HG03575 (cell line): Measurements from ENCODE around the gene GRPEL1.
"Not testable (repeated sequence)": the region's sequence is repeated elsewhere in the genome, so short reads cannot be mapped to it uniquely, and the experiment has no call there.

Source experiments
- ATAC-seq: cut with Tn5 transposase; IDR thresholded peaks from one replicate; pipeline ENCODE4 v1.9.1; 2021; ENCODE audit not compliant: unreplicated experiment, insufficient number of reproducible peaks, low FRiP score; ENCODE audit errors: extremely low read depth

GRPEL1 gene

GRCh38 chr4:7067452-7068278 is at the start of gene GRPEL1:
TSS of gene GRPEL1 (minus strand) at chr4:7068064. CDS start at chr4:7068032, 32 bp downstream.
- ATAC-seq = peak; percentile 79

GRCh38 chr4:7116705-7117104 is 48.8 kb upstream of the GRPEL1 start:
- no peak for ATAC-seq

DNA sequence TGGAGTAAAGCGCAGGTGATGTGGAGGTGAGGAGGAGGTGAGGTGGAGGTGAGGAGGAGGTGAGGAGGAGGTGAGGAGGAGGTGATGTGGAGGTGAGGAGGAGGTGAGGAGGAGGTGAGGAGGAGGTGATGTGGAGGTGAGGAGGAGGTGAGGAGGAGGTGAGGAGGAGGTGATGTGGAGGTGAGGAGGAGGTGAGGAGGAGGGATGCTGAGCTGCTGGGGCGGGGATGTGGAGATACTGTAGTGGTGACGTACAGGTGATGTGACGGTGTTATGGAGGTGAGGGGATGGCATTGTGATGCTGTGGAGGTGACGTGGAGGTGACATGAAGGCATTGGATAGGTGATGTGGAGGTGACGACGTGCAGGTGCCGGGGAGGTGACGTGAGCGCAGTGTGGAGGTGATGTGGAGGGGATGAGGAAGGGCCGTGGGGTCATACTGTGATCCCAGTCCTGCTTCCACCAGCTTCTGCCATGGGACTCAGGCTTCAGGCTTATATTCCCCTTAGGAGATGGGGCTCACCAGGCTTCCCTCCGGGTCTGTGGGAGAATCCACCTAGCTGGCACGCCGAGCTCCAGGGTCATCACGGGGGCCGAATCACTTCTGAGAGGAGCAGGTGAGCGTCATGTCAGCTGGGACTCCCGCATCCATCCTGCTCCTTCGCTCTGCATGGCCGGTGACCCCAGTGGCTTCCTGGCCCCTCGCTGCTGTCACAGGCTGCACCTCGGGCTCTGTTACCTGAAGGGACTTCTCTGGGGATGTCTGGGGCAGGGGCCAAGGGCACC is 47.9 kb upstream of the GRPEL1 start:
- ATAC-seq = no peak

- ATAC-seq = no peak
These were observed 44.8 kb upstream of the GRPEL1 start for GRCh38 chr4:7112656-7113055.

DNA sequence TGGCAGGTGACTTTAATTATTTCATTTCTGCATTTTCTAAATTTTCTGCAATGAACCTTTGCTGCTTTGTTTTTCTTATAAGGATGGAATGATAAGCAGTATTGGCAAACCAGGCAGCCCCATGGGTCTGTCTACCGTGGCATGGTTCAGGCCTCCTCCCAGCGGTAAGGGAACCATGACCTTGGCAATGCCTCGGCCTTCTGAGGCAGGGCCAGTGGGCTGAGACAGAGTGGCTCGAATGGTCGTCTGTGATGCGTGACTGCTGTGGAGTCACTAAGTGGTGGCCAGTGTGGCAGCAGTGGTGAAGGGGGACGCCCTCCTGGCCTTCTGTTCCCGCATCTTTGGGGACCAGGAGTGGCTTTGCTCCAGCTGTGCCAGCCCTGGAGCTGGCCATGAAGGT is 43.6 kb upstream of the GRPEL1 start:
- no peak for ATAC-seq

- ATAC-seq = no peak
These were observed 42.7 kb upstream of the GRPEL1 start for GRCh38 chr4:7110546-7110945.

DNA sequence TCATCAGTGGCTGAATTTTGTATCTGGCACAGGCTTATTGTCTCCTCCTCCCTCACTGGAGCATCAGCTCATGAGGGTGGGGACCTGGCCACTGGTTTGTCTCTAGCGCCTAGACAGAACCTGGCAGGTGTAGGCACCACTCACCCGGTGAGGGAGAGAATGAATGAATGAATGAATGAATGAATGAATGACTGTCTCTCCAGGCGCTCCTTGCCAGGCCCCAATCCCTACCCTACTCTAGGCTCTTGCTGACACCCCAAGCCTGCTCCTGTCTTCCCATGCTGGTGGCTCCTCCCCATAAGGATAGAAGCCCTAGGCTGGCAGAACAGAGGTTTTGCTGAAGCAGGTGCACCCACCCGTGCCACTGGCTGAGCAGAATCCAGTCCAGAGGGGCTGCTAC is 41.3 kb upstream of the GRPEL1 start:
- ATAC-seq = no peak

- ATAC-seq = no peak
These were observed 40.8 kb upstream of the GRPEL1 start for GRCh38 chr4:7108660-7109059.

DNA sequence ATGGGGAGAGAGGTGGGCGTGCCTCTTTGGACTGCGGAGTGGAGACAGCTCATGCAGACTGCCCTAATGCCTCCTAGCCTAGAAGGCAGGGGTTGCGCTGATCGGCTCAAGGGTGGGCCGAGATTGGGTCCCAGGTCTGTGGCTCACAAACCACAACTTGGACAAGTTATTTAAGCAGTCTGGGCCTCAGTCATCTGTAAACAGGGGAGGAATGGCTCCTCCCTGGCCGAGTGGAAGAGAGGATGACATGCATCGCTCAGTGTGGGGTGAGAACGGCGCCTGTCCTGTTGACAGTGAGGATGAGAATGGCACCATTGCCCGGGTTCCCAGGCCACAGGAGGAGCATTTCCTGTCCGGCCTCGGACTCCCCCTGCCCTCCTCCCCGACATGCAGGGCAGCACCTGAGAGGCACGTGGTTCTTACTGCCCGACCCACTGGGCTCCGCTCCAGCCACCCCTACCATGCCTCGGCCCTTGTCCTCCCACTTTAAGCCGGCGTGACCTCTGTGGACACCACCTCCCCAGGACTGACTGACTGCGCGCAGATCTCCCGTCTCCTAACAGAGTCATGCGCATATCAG is 40.3 kb upstream of the GRPEL1 start:
- ATAC-seq = no peak

GRCh38 chr4:7107166-7107905 is 39.5 kb upstream of the GRPEL1 start:
- ATAC-seq = no peak

DNA sequence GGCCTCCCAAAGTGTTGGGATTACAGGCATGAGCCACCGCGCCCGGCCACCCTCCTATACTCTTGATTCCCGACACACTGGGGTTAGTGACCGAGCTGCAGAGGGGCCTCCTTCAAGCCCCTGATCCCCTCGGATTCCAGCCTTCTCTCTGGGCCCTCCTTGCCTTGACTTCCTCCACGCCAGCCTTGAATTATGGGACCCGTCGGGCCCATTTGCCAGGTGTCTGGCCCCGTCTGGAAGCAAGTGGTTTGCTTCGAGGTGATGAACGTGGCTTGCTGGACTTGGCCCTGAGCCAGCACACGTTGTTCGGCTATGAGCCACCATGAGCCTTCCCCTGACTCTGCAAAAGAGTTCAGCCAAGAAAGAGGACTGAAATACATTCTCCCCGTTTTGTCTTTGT is 37.4 kb upstream of the GRPEL1 start:
- no peak for ATAC-seq

- ATAC-seq = no peak
These were observed 36.6 kb upstream of the GRPEL1 start for GRCh38 chr4:7104366-7105031.

DNA sequence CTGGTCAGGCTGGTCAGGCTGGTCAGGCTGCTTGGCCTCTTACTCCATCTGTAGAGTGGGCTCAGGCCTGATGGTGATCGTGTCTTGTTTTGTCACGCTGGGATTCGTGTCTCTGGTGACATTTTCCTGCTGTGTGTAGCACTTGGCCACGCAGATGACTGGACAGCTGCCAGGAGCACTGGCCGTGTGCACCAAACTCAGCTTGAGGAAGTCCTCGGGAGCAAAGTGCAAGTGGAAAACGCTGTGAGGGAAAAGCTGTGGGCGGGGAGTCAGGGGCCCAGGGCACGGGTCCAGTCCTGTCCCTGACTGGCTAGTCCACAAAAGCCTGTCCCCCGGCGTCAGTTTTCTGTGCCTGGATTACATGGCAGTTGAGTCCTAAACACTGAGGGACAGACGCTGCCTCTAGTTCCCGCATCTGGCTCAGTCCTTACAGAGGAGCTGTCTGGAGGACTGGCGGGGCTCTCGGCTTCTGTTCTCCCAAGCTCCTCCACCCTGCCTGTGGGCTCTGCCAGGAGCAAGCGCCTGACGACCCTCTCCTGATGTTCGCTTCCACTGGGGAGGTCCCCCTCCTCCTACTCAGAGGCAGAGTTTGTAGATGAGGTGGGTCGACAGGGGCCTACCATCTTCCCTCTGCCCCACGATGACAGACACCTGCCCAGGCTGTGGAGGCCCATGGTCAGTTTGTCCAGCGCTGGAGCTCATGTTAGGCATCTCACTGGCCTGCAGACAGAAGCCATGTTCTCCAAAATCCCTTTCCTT is 35.9 kb upstream of the GRPEL1 start:
- no peak for ATAC-seq

DNA sequence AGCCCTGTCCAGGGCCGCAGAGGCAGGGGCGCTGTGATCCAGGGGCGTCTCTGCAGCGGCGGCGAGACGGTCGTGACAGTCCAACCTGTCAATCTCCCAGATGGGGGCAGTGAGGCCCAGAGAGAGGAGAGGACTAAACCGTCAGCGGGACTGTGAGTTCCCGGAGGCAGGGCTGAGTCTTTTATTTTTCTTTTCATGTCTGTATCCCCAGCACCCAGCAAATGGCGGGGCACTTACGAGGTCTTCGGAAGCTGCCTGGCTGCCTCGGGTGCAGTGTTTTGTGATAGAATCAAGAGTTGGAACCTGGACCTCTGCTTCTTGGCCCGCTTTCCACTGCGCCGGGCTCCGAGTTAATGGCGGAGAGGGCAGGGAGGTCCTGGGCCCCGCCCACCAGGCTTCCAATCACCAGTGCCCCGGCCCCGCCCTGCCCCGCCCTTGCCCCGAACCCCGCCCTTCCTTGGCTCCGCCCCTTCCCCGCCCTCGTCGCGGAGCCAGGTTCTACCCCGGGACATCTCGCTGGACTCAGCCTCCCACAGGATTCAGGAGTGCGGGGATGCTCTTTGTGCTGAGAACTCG is 35.3 kb upstream of the GRPEL1 start:
- no peak for ATAC-seq

GRCh38 chr4:7102516-7102909 is 34.6 kb upstream of the GRPEL1 start:
- not testable (repeated sequence) for ATAC-seq

DNA sequence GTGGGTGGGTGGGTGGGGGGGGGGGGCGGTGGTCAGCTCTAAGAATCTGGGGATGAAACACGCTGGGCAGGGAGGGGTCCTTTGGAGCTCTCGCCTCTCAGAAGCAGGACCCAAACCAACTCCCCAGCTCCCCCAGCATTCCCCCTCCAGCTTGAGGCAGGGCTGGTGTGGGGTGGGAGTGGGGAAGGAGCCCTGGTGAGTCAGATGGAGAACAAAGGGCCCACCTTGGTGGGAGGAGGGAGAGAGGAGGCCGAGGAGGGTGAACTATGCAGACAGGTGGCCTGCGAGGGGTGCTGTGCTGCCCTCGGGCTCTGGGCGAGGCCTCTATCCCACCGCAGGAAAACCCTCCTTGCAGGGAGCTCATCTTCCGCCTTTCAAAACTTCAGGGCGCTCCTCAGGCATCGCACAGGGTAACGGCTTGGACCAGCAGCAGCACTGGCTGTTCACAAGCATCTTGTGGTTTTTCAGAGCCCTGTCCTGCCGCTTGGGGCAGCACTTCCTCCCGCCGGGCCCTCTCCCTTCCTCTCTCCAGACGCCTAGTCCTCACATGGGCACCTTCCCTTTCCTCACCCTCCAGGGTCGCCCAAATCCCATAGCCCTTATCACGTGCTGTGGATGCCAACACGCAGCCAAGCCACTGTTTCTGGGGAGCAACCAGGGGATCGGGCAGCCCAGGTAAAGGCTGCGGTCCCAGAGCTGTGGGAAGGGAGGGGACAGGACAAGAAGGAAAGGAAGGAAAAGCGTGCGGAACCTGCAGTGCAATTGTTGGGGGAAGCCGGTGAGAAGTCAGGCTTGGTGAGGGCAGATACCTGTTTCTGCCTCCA is 34.0 kb upstream of the GRPEL1 start:
- ATAC-seq = no peak

DNA sequence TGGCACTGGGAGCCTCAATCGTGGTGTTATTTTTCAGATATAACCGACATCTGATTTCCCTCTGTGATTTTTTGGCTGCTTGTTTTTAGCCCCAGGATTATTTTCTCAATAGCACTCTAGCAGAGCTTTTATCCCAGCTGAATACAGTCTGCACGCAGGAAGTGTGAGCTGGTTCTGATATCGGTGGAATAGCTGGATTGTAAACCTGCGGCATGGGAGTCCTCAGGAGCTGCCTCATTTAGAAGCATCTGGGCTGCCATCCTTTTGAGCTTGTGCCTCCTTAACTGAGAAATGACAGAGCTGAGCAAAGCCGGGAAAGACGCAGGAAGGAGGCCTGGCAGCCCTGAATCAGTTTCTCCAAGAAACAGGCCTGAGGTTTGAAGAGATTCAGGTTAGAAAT is 28.4 kb upstream of the GRPEL1 start:
- ATAC-seq = no peak
